K562 (cell line): ENCODE measurements around the gene ADAMTS10. TPM values are rescaled to one million over a fixed set of nuclear protein-coding genes. Genes with fewer than 3 reads are reported as not detected.

Experiments used
- CHD7 ChIP-seq: fragments of 200-600 bp; sonication (generic); IDR thresholded peaks from one replicate; pipeline ENCODE4 v1.6.1; 2012; ENCODE audit warnings: mild to moderate bottlenecking, low read depth, low read length, inconsistent platforms
- FOXK1 ChIP-seq: sonication (generic); formaldehyde crosslinking; IDR thresholded peaks from 2 replicates; pipeline ENCODE4 v1.8.0; 2022; ENCODE audit warnings: missing genetic modification reagents, mild to moderate bottlenecking, borderline replicate concordance
- ZNF3 ChIP-seq: fragments of 250-450 bp; sonication (Bioruptor Pico); IDR thresholded peaks from 2 replicates; pipeline ENCODE4 v1.5.0; 2021; ENCODE audit warnings: mild to moderate bottlenecking, moderate library complexity
- polyA plus RNA-seq, 8 experiments: library from polyadenylated mRNA; depleted of rRNA in 4 of 8; stranded (reverse) in 5 of 8; unstranded in 3 of 8; fragments of >200 nt; fragmentation: Nextera tagmentation in 2 of 8; fragmentation: Illumina TruSeq in 1 of 8; extraction: Ambion mirVana in 2 of 8; extraction: Trizol in 1 of 8; gene quantifications; 2 replicates each; pipeline versions ENCODE4 v1.2.1 to v1.2.3, GENCODE V29; 2011 to 2014; ENCODE audit warnings: inconsistent platforms in 1 of 8, missing spikeins in 1 of 8
- total RNA-seq, 7 experiments: library from RNA; depleted of rRNA in 6 of 7; stranded (reverse); fragments of >200 nt in 6 of 7; fragmentation: Illumina TruSeq in 2 of 7; extraction: Trizol in 2 of 7; gene quantifications; 2 replicates each; pipeline versions ENCODE4 v1.2.1 to v1.2.3, GENCODE V29; 2011 to 2021; ENCODE audit warnings: low replicate concordance in 1 of 7

ADAMTS10 gene
- total and polyA plus RNA-seq, 9 of the 15 experiments (the other 6 are each of a cell fraction or from before 2014, with no cell fraction given): 0.33 to 1.8 (median 0.57) TPM; not detected in 4

GRCh38 chr19:8537099-8537498 is 73.4 kb downstream of the ADAMTS10 start (continued):
- TF ChIP-seq CHD7 (no peak), ZNF3 (CRISPR knock-in tag) (peak; percentile 67; the same call in 1 of the 2 replicates), FOXK1 (no peak)
